ENCODE data around the gene DUSP7.

GRCh38 chr3:52005571-52005986 lies 50.8 kb downstream of the DUSP7 start:
- TF ChIP-seq CTCF (IDR thresholded peaks at IDR 0.05) (no peak), ZFX (IDR thresholded peaks at IDR 0.05; ENCODE audit: borderline replicate concordance) (no peak)

Data from 22Rv1 (cell line).